ENCODE results near the gene C3. TPM values are rescaled to one million over a fixed set of nuclear protein-coding genes. Genes with fewer than 3 reads are reported as not detected.
A peak's percentile ranks its signal among the peaks of the same experiment; 100 is the strongest.
"Not testable (repeated sequence)": the region's sequence is repeated elsewhere in the genome, so short reads cannot be mapped to it uniquely, and the experiment has no call there.

C3 gene
- total RNA-seq, 1 experiment from 2014 or later: 872 TPM

DNA sequence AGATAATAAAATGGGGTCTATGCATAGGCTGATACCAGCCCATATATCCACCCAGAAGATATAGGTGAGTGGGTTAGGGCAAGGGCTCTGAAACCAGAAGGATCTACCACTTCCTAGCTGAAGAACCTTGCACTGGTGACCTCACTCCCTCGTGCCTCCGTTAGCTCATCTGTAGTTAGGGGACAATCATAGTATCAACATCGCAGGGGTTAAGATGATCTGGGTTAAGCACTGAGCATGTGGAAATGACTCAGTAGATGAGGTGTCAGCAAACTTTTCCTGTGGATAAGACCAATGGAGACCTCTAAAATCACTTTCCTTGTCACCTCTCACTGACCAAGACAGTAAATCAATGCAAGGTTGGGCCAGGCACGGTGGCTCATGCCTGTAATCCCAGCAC is 81.0 kb downstream of the C3 start:
- POLR2A ChIA-PET: interaction anchor here (0.6 to 0.7 kb wide), 2 partner anchors 59 to 109 kb away, joined by 3 read pairs; partner anchors contain the start of gene TNFSF9
- TF ChIP-seq, protein P1, sequence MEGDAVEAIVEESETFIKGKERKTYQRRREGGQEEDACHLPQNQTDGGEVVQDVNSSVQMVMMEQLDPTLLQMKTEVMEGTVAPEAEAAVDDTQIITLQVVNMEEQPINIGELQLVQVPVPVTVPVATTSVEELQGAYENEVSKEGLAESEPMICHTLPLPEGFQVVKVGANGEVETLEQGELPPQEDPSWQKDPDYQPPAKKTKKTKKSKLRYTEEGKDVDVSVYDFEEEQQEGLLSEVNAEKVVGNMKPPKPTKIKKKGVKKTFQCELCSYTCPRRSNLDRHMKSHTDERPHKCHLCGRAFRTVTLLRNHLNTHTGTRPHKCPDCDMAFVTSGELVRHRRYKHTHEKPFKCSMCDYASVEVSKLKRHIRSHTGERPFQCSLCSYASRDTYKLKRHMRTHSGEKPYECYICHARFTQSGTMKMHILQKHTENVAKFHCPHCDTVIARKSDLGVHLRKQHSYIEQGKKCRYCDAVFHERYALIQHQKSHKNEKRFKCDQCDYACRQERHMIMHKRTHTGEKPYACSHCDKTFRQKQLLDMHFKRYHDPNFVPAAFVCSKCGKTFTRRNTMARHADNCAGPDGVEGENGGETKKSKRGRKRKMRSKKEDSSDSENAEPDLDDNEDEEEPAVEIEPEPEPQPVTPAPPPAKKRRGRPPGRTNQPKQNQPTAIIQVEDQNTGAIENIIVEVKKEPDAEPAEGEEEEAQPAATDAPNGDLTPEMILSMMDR (IDR thresholded peaks at IDR 0.05; ENCODE audit: unreplicated experiment): no peak
- CTCF ChIA-PET: interaction anchor here (0.6 to 1.0 kb wide), 4 partner anchors 10 to 96 kb away, joined by 3 read pairs; no protein-coding TSS in a partner anchor
- Mint-ChIP-seq H3K4me3 (ENCODE audit: unreplicated experiment) (no peak overlapping the region), H3K36me3 (ENCODE audit: insufficient read depth, unreplicated experiment) (no peaks in the 10 kb centered on the region), H3K27me3 (ENCODE audit: insufficient read depth, unreplicated experiment) (no peaks in the 10 kb centered on the region), H3K27ac (ENCODE audit: low read depth, unreplicated experiment) (no peak overlapping the region), H3K4me1 (ENCODE audit: insufficient read depth, unreplicated experiment) (no peaks in the 10 kb centered on the region), H3K9me3 (ENCODE audit: unreplicated experiment) (no peaks in the 10 kb centered on the region)
- intact Hi-C loops (cut with micrococcal nuclease): no loop called here
- no TSS peak for BruUV-seq (replicated peaks)
- DNase-seq (ENCODE audit: unreplicated experiment): no peak

DNA sequence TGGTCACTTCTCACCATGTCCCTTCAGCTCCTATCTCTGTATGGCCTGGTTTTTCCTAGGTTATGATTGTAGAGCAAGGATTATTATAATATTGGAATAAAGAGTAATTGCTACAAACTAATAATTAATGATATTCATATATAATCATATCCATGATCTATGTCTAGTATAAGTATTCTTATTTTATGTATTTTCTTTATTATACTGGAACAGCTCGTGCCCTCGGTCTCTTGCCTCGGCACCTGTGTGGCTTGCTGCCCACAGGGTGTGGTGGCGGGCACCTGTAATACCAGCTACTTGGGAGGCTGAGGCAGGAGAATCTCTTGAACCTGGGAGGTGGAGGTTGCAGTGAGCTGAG is 87.0 kb downstream of the C3 start:
- H3K27ac Mint-ChIP-seq (ENCODE audit: low read depth, unreplicated experiment); H3K9me3 Mint-ChIP-seq (ENCODE audit: unreplicated experiment); H3K36me3 Mint-ChIP-seq (ENCODE audit: insufficient read depth, unreplicated experiment); DNase-seq (ENCODE audit: unreplicated experiment); H3K27me3 Mint-ChIP-seq (ENCODE audit: insufficient read depth, unreplicated experiment); H3K4me3 Mint-ChIP-seq (ENCODE audit: unreplicated experiment); BruUV-seq (replicated peaks); H3K4me1 Mint-ChIP-seq (ENCODE audit: insufficient read depth, unreplicated experiment): not testable (repeated sequence)
- ChIA-PET CTCF (interaction anchor here (0.6 to 6.3 kb wide), 18 partner anchors 8 to 382 kb away, joined by 3 to 80 read pairs (median 3); no protein-coding TSS in a partner anchor), POLR2A (interaction anchor here (0.9 to 1.7 kb wide), 3 partner anchors 112 to 116 kb away, joined by 3 to 15 read pairs (median 5); no protein-coding TSS in a partner anchor)
- intact Hi-C loops (cut with micrococcal nuclease): loop anchor here (1.0 to 5.0 kb wide), 6 partner anchors 43 to 646 kb away; partner anchors contain the start of gene CD70

DNA sequence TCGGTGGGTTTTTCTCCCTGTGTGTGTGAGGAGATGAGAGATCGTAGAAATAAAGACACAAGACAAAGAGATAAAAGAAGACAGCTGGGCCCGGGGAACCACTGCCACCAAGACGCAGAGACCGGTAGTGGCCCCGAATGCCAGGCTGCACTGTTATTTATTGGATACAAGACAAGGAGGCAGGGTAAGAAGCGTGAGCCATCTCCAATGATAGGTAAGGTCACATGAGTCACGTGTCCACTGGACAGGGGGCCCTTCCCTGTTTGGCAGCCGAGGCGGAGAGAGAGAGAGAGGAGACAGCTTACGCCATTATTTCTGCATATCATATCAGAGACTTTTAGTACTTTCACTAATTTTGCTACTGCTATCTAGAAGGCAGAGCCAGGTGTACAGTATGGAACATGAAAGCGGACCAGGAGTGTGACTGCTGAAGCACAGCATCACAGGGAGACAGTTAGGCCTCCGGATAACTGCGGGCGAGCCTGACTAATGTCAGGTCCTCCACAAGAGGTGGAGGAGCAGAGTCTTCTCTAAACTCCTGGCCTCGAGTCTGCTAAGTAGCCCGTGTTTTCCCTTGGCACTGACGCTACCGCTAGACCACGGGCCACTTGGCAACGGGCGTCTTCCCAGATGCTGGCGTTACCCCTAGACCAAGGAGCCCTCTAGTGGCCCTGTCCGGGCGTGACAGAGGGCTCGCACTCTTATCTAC is 87.5 kb downstream of the C3 start:
- peak; percentile 80 for DNase-seq (ENCODE audit: unreplicated experiment)
- CTCF ChIA-PET: interaction anchor here (0.6 to 6.3 kb wide), 24 partner anchors 10 to 382 kb away, joined by 3 to 80 read pairs (median 3); no protein-coding TSS in a partner anchor
- not testable (repeated sequence) for H3K9me3 Mint-ChIP-seq (ENCODE audit: unreplicated experiment); H3K4me3 Mint-ChIP-seq (ENCODE audit: unreplicated experiment); H3K27me3 Mint-ChIP-seq (ENCODE audit: insufficient read depth, unreplicated experiment); BruUV-seq (replicated peaks); H3K36me3 Mint-ChIP-seq (ENCODE audit: insufficient read depth, unreplicated experiment); H3K4me1 Mint-ChIP-seq (ENCODE audit: insufficient read depth, unreplicated experiment); H3K27ac Mint-ChIP-seq (ENCODE audit: low read depth, unreplicated experiment)
- intact Hi-C loops (cut with micrococcal nuclease): loop anchor here (1.0 to 5.0 kb wide), 7 partner anchors 42 to 646 kb away; partner anchors contain the start of gene CD70
- TF ChIP-seq, protein P1 (IDR thresholded peaks at IDR 0.05; ENCODE audit: unreplicated experiment): peak; percentile 77
- POLR2A ChIA-PET: interaction anchor here (0.9 to 1.7 kb wide), 3 partner anchors 111 to 116 kb away, joined by 3 to 15 read pairs (median 5); no protein-coding TSS in a partner anchor

DNA sequence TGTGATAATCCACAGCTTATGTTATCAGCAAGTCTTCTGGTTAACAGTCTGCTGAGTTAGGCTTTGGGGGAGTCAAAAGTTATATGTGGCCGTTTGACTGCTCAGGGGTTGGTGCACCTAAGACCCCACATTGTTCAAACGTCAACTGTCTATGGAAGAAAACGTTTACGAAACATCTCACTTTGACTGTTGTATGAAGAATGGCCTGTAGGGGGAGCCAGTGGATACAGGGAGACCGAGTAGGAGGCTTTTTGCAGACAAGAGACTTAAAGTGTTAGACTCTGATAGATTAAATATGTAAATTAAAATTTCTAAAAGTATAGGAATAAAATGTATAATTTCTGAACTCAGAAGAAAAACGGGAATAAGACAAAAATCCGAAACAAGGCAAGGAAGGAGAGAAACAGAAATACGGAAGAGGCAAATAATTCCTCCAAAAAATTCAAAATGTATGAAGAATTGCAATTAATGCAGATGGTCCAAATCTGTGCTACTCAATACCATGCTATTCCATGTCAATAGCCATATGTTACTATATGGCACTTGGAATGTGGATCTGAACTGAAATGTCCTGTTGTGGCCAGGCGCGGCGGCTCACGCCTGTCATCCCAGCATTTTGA is 88.3 kb downstream of the C3 start:
- peak; percentile 89 for DNase-seq (ENCODE audit: unreplicated experiment)
- TF ChIP-seq, protein P1 (IDR thresholded peaks at IDR 0.05; ENCODE audit: unreplicated experiment): peak; percentile 85
- intact Hi-C loops (cut with micrococcal nuclease): loop anchor here (1.0 to 5.0 kb wide), 4 partner anchors 41 to 645 kb away; partner anchors contain the start of gene CD70
- peaks cover 6% of the 10 kb centered on the region for H3K4me1 Mint-ChIP-seq (ENCODE audit: insufficient read depth, unreplicated experiment)
- no peaks in the 10 kb centered on the region for H3K27me3 Mint-ChIP-seq (ENCODE audit: insufficient read depth, unreplicated experiment)
- POLR2A ChIA-PET: interaction anchor here (0.6 to 1.9 kb wide), 3 partner anchors 57 to 267 kb away, joined by 3 to 15 read pairs (median 5); no protein-coding TSS in a partner anchor
- H3K9me3 Mint-ChIP-seq (ENCODE audit: unreplicated experiment): peaks cover 7% of the 10 kb centered on the region
- CTCF ChIA-PET: interaction anchor here (0.6 to 6.3 kb wide), 33 partner anchors 9 to 444 kb away, joined by 3 to 80 read pairs (median 3); no protein-coding TSS in a partner anchor
- no peak overlapping the region for H3K27ac Mint-ChIP-seq (ENCODE audit: low read depth, unreplicated experiment)
- no peaks in the 10 kb centered on the region for H3K36me3 Mint-ChIP-seq (ENCODE audit: insufficient read depth, unreplicated experiment)
- H3K4me3 Mint-ChIP-seq (ENCODE audit: unreplicated experiment): no peak overlapping the region
- no TSS peak for BruUV-seq (replicated peaks)

Small RNA genes lying within 50 kb of the gene (microRNA-seq; reads per million reads assigned to microRNA genes)
- gene MIR6791: 0.40 reads per million

Other genes starting within 250 kb of the C3 start
- gene DENND1C, start 238.9 kb downstream of the C3 start, total RNA-seq (2022): not detected in 2 replicates
- not detected in 2 replicates for gene TUBB4A, start 218.3 kb downstream of the C3 start, total RNA-seq (2022)
- gene TNFSF9, start 189.6 kb downstream of the C3 start, total RNA-seq (2022): 6.2 and 6.9 TPM in 2 replicates
- gene CD70, start 129.5 kb downstream of the C3 start, total RNA-seq (2022): 13.4 and 14.7 TPM in 2 replicates
- 12.1 and 12.2 TPM in 2 replicates for gene TNFSF14, start 50.5 kb downstream of the C3 start, total RNA-seq (2022)
- 115 and 124 TPM in 2 replicates for gene GPR108, start 16.9 kb upstream of the C3 start, total RNA-seq (2022)
- gene TRIP10, start 19.0 kb upstream of the C3 start, total RNA-seq (2022): 45.4 and 49.7 TPM in 2 replicates
- 28.5 and 76.7 TPM in 2 replicates for gene SH2D3A, start 46.8 kb upstream of the C3 start, total RNA-seq (2022)
- not detected in 2 replicates for gene VAV1, start 52.1 kb upstream of the C3 start, total RNA-seq (2022)
- gene ADGRE1, start 166.9 kb upstream of the C3 start, total RNA-seq (2022): not detected in 2 replicates